Stimulated activated naive CD8-positive, alpha-beta T cell treated with anti-CD3 and anti-CD28 coated beads, Interleukin-15, Interleukin-2, amounts not matched to agents 100 ng/mL and 50 ng/mL, for 24 hours (primary cell): Measurements from ENCODE around the gene HACE1.
"Not testable (repeated sequence)": the region's sequence is repeated elsewhere in the genome, so short reads cannot be mapped to it uniquely, and the experiment has no call there.

Source experiments
- H3K27ac Mint-ChIP-seq: one replicate; pipeline ENCODE4 v1.8.0; 2021; ENCODE audit warnings: mild to moderate bottlenecking, mixed read lengths
- H3K27me3 Mint-ChIP-seq: one replicate; pipeline ENCODE4 v1.8.0; 2021; ENCODE audit warnings: mixed read lengths
- H3K36me3 Mint-ChIP-seq: one replicate; pipeline ENCODE4 v1.8.0; 2021; ENCODE audit warnings: low read depth, mixed read lengths
- H3K4me1 Mint-ChIP-seq: one replicate; pipeline ENCODE4 v1.8.0; 2021; ENCODE audit warnings: low read depth, mixed read lengths
- H3K4me3 Mint-ChIP-seq: one replicate; pipeline ENCODE4 v1.8.0; 2021; ENCODE audit warnings: mild to moderate bottlenecking, mixed read lengths
- H3K9me3 Mint-ChIP-seq: one replicate; pipeline ENCODE4 v1.8.0; 2021; ENCODE audit warnings: mixed read lengths

The HACE1 gene

DNA sequence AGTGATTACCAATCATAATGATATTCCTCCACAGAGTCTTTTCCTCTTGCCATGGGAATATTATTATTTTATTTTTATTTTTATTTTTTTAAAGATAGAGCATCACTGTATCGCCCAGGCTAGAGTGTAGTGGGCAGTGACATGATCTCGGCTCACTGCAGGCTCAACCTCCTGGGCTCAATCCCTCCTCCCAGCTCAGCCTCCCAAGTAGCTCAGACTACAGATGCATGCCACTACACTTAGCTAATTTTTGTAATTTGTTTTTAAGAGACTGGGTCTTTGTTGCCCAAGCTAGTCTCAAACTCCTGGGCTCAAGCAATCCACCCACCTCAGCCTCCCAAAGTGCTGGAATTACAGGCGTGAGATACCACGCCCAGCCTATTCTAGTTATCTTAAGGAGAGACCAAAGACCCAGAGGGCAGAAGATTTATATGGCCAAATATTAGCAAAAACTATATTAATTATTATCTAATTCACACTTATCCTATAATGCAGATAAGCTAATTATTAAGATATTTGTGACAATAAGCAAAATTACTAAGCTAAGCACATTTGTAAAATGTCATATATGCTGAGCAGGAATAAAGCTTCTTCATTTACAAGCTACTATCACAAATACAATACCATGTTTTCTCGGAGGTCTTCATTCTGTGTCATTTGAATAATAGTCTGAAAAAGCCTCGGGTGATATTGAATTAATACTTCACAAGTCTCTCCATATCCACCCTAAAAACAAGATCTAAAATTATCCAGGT, 63.5 kb downstream of the HACE1 start:
- Mint-ChIP-seq H3K4me3 (no peak overlapping the region), H3K27ac (no peak overlapping the region), H3K36me3 (peaks cover 26% of the 10 kb centered on the region), H3K4me1 (no peaks in the 10 kb centered on the region), H3K9me3 (no peaks in the 10 kb centered on the region), H3K27me3 (no peaks in the 10 kb centered on the region)

DNA sequence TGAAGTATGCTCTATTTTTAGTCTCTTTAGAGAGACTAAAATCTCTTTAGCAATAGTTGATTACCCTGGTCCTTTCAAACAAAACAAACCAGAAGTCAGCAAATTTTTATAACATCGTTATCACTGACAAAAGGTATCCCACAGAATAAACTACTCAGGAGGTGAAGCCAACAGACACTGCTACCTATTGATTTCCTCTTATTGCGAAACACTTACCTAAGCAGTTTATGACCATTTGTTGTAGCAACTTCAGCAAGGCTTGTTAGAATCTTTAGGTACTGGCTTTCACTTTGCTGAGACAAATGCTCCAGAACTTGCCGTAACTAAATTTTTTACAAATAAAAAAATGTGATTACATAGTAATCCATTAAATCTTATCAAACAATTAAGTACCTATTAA, 64.4 kb downstream of the HACE1 start:
- Mint-ChIP-seq H3K4me1 (no peaks in the 10 kb centered on the region), H3K9me3 (no peaks in the 10 kb centered on the region), H3K4me3 (no peak overlapping the region), H3K36me3 (peaks cover 19% of the 10 kb centered on the region), H3K27me3 (no peaks in the 10 kb centered on the region), H3K27ac (no peak overlapping the region)

DNA sequence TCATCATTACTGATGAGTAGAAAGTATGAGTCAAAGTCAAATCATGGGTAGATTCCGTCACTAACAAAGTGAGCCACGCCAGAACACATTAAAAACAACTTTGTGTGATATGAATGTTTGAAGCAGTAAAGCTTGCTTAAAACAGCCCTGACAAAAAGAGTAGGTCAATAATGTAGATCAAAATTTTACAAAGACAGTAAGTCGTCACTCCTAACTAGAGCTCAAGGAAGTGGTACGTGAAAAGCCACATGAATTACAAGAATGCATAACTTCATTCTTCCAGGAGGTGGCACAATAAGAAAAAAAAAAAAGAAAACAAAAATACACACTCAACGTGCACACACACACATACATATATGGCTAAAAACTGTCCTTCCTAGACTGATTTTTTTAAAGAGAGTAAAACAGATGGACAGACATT, 69.9 kb downstream of the HACE1 start:
- H3K9me3 Mint-ChIP-seq = no peaks in the 10 kb centered on the region

DNA sequence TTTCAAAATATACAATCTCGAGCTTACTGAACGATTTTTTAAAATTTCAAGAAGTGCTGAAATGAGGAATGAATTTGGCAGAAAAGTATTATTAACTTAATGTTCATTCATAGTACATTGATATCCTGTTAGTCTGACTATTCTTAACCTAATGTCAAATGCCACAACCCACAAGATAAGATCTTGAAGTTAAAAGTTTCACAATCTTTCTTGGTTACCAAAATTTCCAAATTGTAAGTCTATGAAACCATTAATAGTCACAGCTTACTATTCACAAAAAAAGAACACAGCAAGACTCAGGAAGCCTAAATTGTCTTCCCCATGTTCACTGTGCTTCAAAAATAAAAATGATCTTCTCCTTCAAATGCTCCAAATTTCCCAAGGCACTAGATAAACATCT, 71.3 kb downstream of the HACE1 start:
- Mint-ChIP-seq H3K36me3 (peaks cover 34% of the 10 kb centered on the region), H3K4me1 (peaks cover 29% of the 10 kb centered on the region), H3K27me3 (no peaks in the 10 kb centered on the region), H3K4me3 (peak overlapping the region; percentile 55), H3K9me3 (no peaks in the 10 kb centered on the region), H3K27ac (peak overlapping the region; percentile 89)

More for the DNA sequence above, 69.9 kb downstream of the HACE1 start:
- H3K36me3 Mint-ChIP-seq = peaks cover 27% of the 10 kb centered on the region
- H3K27me3 Mint-ChIP-seq = no peaks in the 10 kb centered on the region
- peak overlapping the region; percentile 90 for H3K27ac Mint-ChIP-seq
- peaks cover 29% of the 10 kb centered on the region for H3K4me1 Mint-ChIP-seq
- peak overlapping the region; percentile 73 for H3K4me3 Mint-ChIP-seq

DNA sequence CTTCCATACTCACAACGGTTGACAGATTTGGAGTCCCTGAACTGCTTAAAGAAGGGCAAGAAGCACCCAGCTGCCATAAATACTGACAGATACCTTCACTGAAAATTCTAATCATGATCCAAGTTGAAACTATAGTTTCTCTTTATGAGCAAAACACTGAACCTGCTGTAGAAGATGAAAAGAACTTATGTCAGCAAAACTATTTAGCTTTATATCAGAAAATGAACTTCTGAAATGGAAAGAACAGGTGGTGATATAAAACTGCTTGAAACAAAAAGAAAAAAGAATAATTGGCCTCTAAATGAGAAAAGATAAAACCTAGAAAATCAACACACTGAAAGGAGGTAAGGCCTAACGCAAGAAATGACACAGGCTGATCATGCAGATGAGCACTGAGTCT, 72.4 kb downstream of the HACE1 start:
- H3K27ac Mint-ChIP-seq = peak overlapping the region; percentile 58
- no peaks in the 10 kb centered on the region for H3K27me3 Mint-ChIP-seq
- peaks cover 29% of the 10 kb centered on the region for H3K4me1 Mint-ChIP-seq
- H3K4me3 Mint-ChIP-seq = no peak overlapping the region
- peaks cover 41% of the 10 kb centered on the region for H3K36me3 Mint-ChIP-seq
- H3K9me3 Mint-ChIP-seq = no peaks in the 10 kb centered on the region

DNA sequence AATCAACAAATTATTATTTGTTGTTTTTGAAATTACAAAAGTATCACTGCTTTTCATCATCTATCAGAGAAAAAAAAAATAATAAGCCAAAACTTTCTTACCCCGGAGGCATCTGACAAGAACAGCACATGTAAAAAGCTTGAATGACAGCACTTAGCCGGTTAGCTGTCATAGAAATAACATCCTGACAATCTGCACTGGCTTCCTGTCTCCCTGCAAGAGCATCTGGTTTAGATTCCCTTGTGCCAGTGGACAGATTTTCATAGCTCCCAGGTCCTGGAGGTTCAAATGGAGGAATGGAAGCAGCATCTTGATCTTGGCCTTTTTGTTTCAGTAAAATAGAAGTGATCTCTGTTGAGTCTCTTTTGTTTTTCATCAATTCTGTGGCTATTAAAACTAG, 74.8 kb downstream of the HACE1 start:
- Mint-ChIP-seq H3K4me1 (peaks cover 26% of the 10 kb centered on the region), H3K4me3 (no peak overlapping the region)

DNA sequence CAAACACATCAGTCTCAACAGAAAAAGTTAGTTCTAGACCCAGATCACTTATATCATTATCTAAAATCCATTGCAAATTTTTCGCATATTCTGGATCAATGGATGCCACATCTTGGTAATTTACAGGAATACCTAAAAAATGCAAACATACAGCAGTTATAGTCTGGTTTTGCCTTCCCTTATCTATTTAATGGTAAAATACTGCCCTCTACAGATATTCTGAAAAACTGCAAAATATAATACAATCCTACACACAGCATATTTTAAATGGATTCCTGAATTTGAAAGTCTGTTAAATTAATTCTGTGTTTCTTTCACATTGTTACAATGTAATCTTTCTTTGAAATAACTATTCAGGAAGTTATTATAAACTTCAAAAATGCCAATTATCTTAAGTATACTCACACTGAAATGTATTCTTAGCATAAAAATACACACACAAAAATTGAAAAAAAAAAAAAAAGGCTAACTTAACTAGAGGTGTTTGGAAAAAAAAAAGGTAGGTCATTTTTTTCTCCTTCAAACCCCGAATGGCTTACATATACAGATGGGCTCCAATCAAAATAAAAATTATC, 88.4 kb downstream of the HACE1 start:
- Mint-ChIP-seq H3K27ac (no peak overlapping the region), H3K27me3 (no peaks in the 10 kb centered on the region), H3K9me3 (no peaks in the 10 kb centered on the region), H3K4me1 (no peaks in the 10 kb centered on the region), H3K4me3 (no peak overlapping the region), H3K36me3 (peaks cover 17% of the 10 kb centered on the region)

More for the DNA sequence above, 74.8 kb downstream of the HACE1 start:
- H3K27ac Mint-ChIP-seq = no peak overlapping the region
- H3K27me3 Mint-ChIP-seq = no peaks in the 10 kb centered on the region
- H3K36me3 Mint-ChIP-seq = peaks cover 45% of the 10 kb centered on the region
- H3K9me3 Mint-ChIP-seq = no peaks in the 10 kb centered on the region

DNA sequence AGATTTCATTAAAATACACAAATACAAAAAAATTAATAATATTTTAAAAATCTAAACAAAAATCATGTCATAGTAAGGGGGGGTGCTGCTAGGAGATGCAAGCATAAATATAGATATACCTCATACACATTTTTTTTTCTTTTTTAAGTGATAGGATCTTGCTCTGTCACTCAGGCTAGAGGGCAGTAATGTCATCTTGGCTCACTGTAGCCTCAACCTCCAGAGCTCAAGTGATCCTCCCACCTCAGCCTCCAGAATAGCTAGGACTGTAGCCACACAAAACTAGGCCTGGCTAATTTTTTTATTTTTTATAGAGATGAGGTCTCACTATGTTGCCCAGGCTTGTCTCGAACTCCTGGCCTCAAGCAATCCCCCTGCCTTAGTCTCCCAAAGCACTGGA, 90.8 kb downstream of the HACE1 start:
- no peak overlapping the region for H3K27ac Mint-ChIP-seq
- H3K4me1 Mint-ChIP-seq = no peaks in the 10 kb centered on the region
- no peaks in the 10 kb centered on the region for H3K27me3 Mint-ChIP-seq
- peaks cover 19% of the 10 kb centered on the region for H3K36me3 Mint-ChIP-seq
- H3K4me3 Mint-ChIP-seq = no peak overlapping the region
- H3K9me3 Mint-ChIP-seq = no peaks in the 10 kb centered on the region

DNA sequence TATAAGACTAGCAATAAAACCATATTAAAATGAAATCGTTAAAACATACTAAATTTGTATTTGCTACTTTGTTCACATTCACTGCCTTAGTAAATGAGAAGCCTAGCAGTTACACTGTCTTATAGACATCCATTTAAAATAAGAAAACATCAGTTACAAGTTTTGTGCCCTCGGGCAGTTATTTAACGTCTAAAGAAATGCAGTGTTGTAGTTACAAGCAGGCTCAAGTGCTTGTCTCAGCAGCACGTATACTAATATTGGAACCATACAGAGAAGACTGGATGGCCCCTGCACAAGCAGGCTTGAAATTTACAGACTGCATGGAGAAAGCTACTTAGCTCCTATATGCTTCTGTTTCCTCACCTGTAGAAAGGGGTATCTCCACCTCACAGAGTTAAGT, 93.1 kb downstream of the HACE1 start:
- H3K27me3 Mint-ChIP-seq = no peaks in the 10 kb centered on the region
- no peaks in the 10 kb centered on the region for H3K4me1 Mint-ChIP-seq
- no peak overlapping the region for H3K4me3 Mint-ChIP-seq
- H3K27ac Mint-ChIP-seq = no peak overlapping the region
- peaks cover 23% of the 10 kb centered on the region for H3K36me3 Mint-ChIP-seq
- peaks cover 4% of the 10 kb centered on the region for H3K9me3 Mint-ChIP-seq

DNA sequence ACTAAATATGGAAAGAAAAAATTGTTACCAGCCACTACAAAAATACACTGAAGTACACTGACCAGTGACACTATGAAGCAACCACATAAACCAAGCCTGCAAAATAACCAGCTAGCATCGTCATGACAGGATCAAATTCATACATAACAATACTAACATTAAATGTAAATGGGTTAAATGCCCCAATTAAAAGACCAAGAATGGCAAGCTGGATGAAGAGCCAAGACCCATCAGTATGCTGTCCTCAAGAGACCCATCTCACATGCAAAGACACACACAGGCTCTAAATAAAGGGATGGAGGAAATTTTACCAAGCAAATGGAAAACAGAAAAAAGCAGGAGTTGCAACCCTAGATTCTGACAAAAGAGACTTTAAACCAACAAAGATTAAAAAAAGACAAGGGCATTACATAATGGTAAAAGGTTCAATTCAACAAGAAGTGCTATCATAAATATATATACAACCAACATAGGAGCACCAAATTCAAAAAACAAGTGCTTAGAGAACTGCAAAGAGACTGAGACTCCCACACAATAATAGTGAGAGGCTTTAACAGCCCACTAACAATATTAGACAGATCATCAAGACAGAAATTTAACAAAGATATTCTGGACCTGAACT, 104.8 kb downstream of the HACE1 start:
- Mint-ChIP-seq H3K9me3 (peaks cover 41% of the 10 kb centered on the region), H3K27ac (no peak overlapping the region), H3K36me3 (peaks cover 63% of the 10 kb centered on the region), H3K27me3 (no peaks in the 10 kb centered on the region), H3K4me3 (no peak overlapping the region), H3K4me1 (no peaks in the 10 kb centered on the region)

DNA sequence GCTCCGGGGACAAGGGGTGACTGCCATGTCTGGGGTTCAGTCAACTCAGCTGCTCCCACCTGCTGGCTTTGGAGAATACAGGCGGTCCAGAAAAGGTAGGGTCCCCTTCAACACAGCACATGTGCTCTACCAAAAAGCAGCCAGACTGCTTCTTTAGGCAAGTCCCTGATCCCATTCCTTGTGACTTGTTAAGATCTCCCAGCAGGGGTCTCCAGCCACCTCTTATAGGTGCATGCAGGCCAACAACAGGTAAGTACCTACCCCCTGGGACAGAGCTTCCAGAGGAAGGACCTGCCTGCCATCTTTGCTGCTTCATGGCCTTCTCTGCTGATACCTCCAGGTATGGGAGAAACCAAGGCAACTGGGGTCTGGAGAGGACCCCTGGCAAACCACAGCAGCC, 106.5 kb downstream of the HACE1 start:
- Mint-ChIP-seq H3K27me3 (no peaks in the 10 kb centered on the region), H3K9me3 (peaks cover 35% of the 10 kb centered on the region), H3K36me3 (peaks cover 46% of the 10 kb centered on the region), H3K27ac (no peak overlapping the region), H3K4me1 (no peaks in the 10 kb centered on the region), H3K4me3 (no peak overlapping the region)

DNA sequence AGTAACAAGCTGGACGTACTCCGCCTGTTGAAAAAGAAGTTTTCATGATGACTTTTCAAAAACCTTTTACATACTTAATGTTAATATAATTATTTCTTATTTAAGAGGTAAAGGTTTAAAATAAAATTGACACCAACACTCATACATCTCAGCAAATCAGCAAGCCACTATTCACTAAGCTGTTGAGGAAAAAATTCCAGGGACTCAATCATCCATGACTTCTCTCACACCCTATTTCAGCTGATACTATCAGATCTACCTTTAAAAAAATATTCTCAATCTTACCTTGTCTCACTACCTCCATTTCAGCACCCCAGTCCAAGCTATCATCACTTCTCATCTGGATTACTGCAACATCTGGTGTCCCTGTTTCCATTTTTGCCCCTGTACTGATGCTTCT, 109.3 kb downstream of the HACE1 start:
- Mint-ChIP-seq H3K27ac (no peak overlapping the region), H3K36me3 (peaks cover 31% of the 10 kb centered on the region), H3K27me3 (no peaks in the 10 kb centered on the region), H3K4me1 (no peaks in the 10 kb centered on the region), H3K9me3 (peaks cover 16% of the 10 kb centered on the region), H3K4me3 (no peak overlapping the region)

DNA sequence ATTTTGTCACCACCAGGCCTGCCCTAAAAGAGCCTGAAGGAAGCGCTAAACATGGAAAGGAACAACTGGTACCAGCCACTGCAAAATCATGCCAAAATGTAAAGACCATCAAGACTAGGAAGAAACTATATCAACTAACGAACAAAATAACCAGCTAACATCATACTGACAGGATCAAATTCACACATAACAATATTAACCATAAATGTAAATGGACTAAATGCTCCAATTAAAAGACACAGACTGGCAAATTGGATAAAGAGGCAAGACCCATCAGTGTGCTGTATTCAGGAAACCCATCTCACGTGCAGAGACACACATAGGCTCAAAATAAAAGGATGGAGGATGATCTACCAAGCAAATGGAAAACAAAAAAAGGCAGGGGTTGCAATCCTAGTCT, 120.6 kb downstream of the HACE1 start:
- H3K27ac Mint-ChIP-seq, H3K9me3 Mint-ChIP-seq, H3K4me1 Mint-ChIP-seq, H3K36me3 Mint-ChIP-seq, H3K27me3 Mint-ChIP-seq, H3K4me3 Mint-ChIP-seq: not testable (repeated sequence)

DNA sequence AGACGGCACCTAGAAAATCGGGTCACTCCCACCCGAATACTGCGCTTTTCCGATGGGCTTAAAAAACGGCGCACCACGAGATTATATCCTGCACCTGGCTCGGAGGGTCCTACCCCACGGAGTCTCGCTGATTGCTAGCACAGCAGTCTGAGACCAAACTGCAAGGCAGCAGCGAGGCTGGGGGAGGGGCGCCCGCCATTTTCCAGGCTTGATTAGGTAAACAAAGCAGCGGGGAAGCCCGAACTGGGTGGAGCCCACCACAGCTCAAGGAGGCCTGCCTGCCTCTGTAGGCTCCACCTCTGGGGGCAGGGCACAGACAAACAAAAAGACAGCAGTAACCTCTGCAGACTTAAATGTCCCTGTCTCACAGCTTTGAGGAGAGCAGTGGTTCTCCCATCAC, 122.2 kb downstream of the HACE1 start:
- not testable (repeated sequence) for H3K9me3 Mint-ChIP-seq, H3K27me3 Mint-ChIP-seq, H3K27ac Mint-ChIP-seq, H3K4me1 Mint-ChIP-seq, H3K4me3 Mint-ChIP-seq, H3K36me3 Mint-ChIP-seq

DNA sequence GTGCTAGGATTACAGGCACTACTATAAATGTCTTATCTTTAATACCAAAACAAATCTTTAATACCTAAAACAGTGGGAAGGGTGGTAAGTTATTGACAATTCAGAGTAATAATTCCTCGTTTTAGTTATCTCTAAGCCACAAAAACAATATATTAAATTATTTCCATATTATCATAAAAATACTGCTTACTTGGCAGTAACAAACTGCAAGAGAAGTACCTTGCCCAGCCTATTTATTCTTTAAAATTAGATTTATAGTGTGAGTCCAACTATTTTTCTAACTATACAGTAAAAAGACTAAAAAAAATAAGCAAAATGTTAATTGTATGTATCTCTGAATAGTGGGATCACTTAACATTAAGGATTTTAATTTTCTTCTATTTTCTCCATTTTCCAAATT, 123.2 kb downstream of the HACE1 start:
- H3K27me3 Mint-ChIP-seq = no peaks in the 10 kb centered on the region
- no peaks in the 10 kb centered on the region for H3K9me3 Mint-ChIP-seq
- no peak overlapping the region for H3K27ac Mint-ChIP-seq
- no peaks in the 10 kb centered on the region for H3K4me1 Mint-ChIP-seq
- peaks cover 15% of the 10 kb centered on the region for H3K36me3 Mint-ChIP-seq
- H3K4me3 Mint-ChIP-seq = no peak overlapping the region
